ENCODE results near the gene TRIM24. TPM values are rescaled to one million over a fixed set of nuclear protein-coding genes. Genes with fewer than 3 reads are reported as not detected.
"Not testable (repeated sequence)": the region's sequence is repeated elsewhere in the genome, so short reads cannot be mapped to it uniquely, and the experiment has no call there.

TRIM24 gene
- total RNA-seq, 1 donor from 2014 or later: 60.3 TPM

GRCh38 chr7:138483531-138483930 is 23.5 kb downstream of the TRIM24 start:
- H3K9me3 Mint-ChIP-seq (ENCODE audit: unreplicated experiment): peaks cover 4% of the 10 kb centered on the region

GRCh38 chr7:138485508-138485907 is 25.4 kb downstream of the TRIM24 start:
- H3K36me3 ChIP-seq (ENCODE audit: insufficient read depth, low read length); H3K27me3 Mint-ChIP-seq (ENCODE audit: low read depth, unreplicated experiment); H3K4me1 ChIP-seq (ENCODE audit: insufficient read depth, low read length); H3K9ac ChIP-seq (ENCODE audit: low read length); FAIRE-seq; H3K27ac Mint-ChIP-seq (ENCODE audit: unreplicated experiment); H3K27ac ChIP-seq (ENCODE audit: low read depth, low read length); H2AFZ ChIP-seq (ENCODE audit: low read depth, low read length); H3K27me3 ChIP-seq (ENCODE audit: insufficient read depth, low read length); DNase-seq (ENCODE audit: low read depth); H3K4me3 Mint-ChIP-seq (ENCODE audit: unreplicated experiment); H3K9me3 Mint-ChIP-seq (ENCODE audit: unreplicated experiment); H3K36me3 Mint-ChIP-seq (ENCODE audit: low read depth, unreplicated experiment); H3K4me2 ChIP-seq (ENCODE audit: low read length); H3K9me3 ChIP-seq (ENCODE audit: insufficient read depth, low read depth, low read length); H3K4me3 ChIP-seq (ENCODE audit: insufficient read depth, low read depth, low read length): not testable (repeated sequence)
- peaks cover 20% of the 10 kb centered on the region for H3K4me1 Mint-ChIP-seq (ENCODE audit: low read depth, unreplicated experiment)
- Histone ChIP-seq H3K79me2 (ENCODE audit: insufficient read depth, low read length) (peaks cover 83% of the 10 kb centered on the region), H4K20me1 (ENCODE audit: insufficient read depth, low read length) (peaks cover 47% of the 10 kb centered on the region)

More at GRCh38 chr7:138483531-138483930, 23.5 kb downstream of the TRIM24 start:
- Histone ChIP-seq H3K79me2 (ENCODE audit: insufficient read depth, low read length) (peaks cover 88% of the 10 kb centered on the region), H3K9ac (ENCODE audit: low read length) (no peak overlapping the region), H3K27me3 (ENCODE audit: insufficient read depth, low read length) (no peaks in the 10 kb centered on the region), H3K4me3 (ENCODE audit: insufficient read depth, low read depth, low read length) (no peak overlapping the region), H3K4me2 (ENCODE audit: low read length) (no peak overlapping the region), H3K4me1 (ENCODE audit: insufficient read depth, low read length) (no peaks in the 10 kb centered on the region), H3K36me3 (ENCODE audit: insufficient read depth, low read length) (no peaks in the 10 kb centered on the region), H3K27ac (ENCODE audit: low read depth, low read length) (no peak overlapping the region), H4K20me1 (ENCODE audit: insufficient read depth, low read length) (peaks cover 51% of the 10 kb centered on the region), H2AFZ (ENCODE audit: low read depth, low read length) (no peak overlapping the region), H3K9me3 (ENCODE audit: insufficient read depth, low read depth, low read length) (no peaks in the 10 kb centered on the region)
- Mint-ChIP-seq H3K36me3 (ENCODE audit: low read depth, unreplicated experiment) (peaks cover 6% of the 10 kb centered on the region), H3K27me3 (ENCODE audit: low read depth, unreplicated experiment) (no peaks in the 10 kb centered on the region), H3K27ac (ENCODE audit: unreplicated experiment) (no peak overlapping the region), H3K4me1 (ENCODE audit: low read depth, unreplicated experiment) (peaks cover 12% of the 10 kb centered on the region), H3K4me3 (ENCODE audit: unreplicated experiment) (no peak overlapping the region)
- TF ChIP-seq CTCF (IDR thresholded peaks at IDR 0.05; ENCODE audit: insufficient read depth, low read depth, low read length): no peak
- TF ChIP-seq EZH2 (IDR thresholded peaks at IDR 0.05; ENCODE audit: insufficient read depth, low read length): no peak
- no peak for DNase-seq (ENCODE audit: low read depth)
- no peak for FAIRE-seq

- H3K27me3 ChIP-seq (ENCODE audit: insufficient read depth, low read length); H3K27me3 Mint-ChIP-seq (ENCODE audit: low read depth, unreplicated experiment); H3K27ac Mint-ChIP-seq (ENCODE audit: unreplicated experiment); H3K4me2 ChIP-seq (ENCODE audit: low read length); H2AFZ ChIP-seq (ENCODE audit: low read depth, low read length); H3K4me3 Mint-ChIP-seq (ENCODE audit: unreplicated experiment); H3K4me3 ChIP-seq (ENCODE audit: insufficient read depth, low read depth, low read length); H3K36me3 ChIP-seq (ENCODE audit: insufficient read depth, low read length); H3K27ac ChIP-seq (ENCODE audit: low read depth, low read length); H3K4me1 ChIP-seq (ENCODE audit: insufficient read depth, low read length); H3K9me3 Mint-ChIP-seq (ENCODE audit: unreplicated experiment); H3K9ac ChIP-seq (ENCODE audit: low read length); FAIRE-seq; H3K9me3 ChIP-seq (ENCODE audit: insufficient read depth, low read depth, low read length); DNase-seq (ENCODE audit: low read depth): not testable (repeated sequence)
- Histone ChIP-seq H4K20me1 (ENCODE audit: insufficient read depth, low read length) (peaks cover 48% of the 10 kb centered on the region), H3K79me2 (ENCODE audit: insufficient read depth, low read length) (peaks cover 82% of the 10 kb centered on the region)
- H3K36me3 Mint-ChIP-seq (ENCODE audit: low read depth, unreplicated experiment): peaks cover 14% of the 10 kb centered on the region
- peaks cover 23% of the 10 kb centered on the region for H3K4me1 Mint-ChIP-seq (ENCODE audit: low read depth, unreplicated experiment)
Measured at GRCh38 chr7:138489139-138489538, 29.1 kb downstream of the TRIM24 start.

All from astrocyte (in vitro differentiated cells and primary cell).